IPS-18a (cell line): ENCODE measurements around the gene LIPM.

Experiments used
- H3K27ac ChIP-seq: one replicate; pipeline ENCODE4 v1.5.1; 2013; ENCODE audit warnings: low read length
- H3K27me3 ChIP-seq: one replicate; pipeline ENCODE4 v1.6.1; 2013; ENCODE audit warnings: mild to moderate bottlenecking, low read length; ENCODE audit not compliant: control insufficient read depth, insufficient read depth
- H3K36me3 ChIP-seq: one replicate; pipeline ENCODE4 v1.6.1; 2013; ENCODE audit warnings: low read depth, low read length; ENCODE audit not compliant: control insufficient read depth
- H3K4me1 ChIP-seq: one replicate; pipeline ENCODE4 v1.6.1; 2013; ENCODE audit warnings: low read depth, low read length; ENCODE audit not compliant: control insufficient read depth
- H3K4me3 ChIP-seq: one replicate; pipeline ENCODE4 v1.5.1; 2013; ENCODE audit warnings: low read length
- H3K9ac ChIP-seq: one replicate; pipeline ENCODE4 v1.6.1; 2013; ENCODE audit warnings: mild to moderate bottlenecking, low read length, moderate library complexity
- H3K9me3 ChIP-seq: one replicate; pipeline ENCODE4 v1.6.1; 2013; ENCODE audit warnings: low read depth, low read length; ENCODE audit not compliant: control insufficient read depth

LIPM gene

GRCh38 chr10:88841316-88842111 lies 39.0 kb downstream of the LIPM start:
- H3K4me3 ChIP-seq, result no peak overlapping the region
- H3K9me3 ChIP-seq, result no peaks in the 10 kb centered on the region
- H3K9ac ChIP-seq, result no peak overlapping the region
- no peaks in the 10 kb centered on the region for H3K27me3 ChIP-seq
- no peaks in the 10 kb centered on the region for H3K36me3 ChIP-seq
- no peak overlapping the region for H3K27ac ChIP-seq
- peaks cover under 1% of the 10 kb centered on the region for H3K4me1 ChIP-seq

- Histone ChIP-seq H3K4me1 (peaks cover 5% of the 10 kb centered on the region), H3K36me3 (no peaks in the 10 kb centered on the region), H3K4me3 (no peak overlapping the region), H3K9ac (no peak overlapping the region), H3K27me3 (no peaks in the 10 kb centered on the region), H3K9me3 (no peaks in the 10 kb centered on the region), H3K27ac (no peak overlapping the region)
Measured at GRCh38 chr10:88843171-88843570, 40.6 kb downstream of the LIPM start.

GRCh38 chr10:88848499-88848898 lies 46.0 kb downstream of the LIPM start:
- no peaks in the 10 kb centered on the region for H3K27me3 ChIP-seq
- no peaks in the 10 kb centered on the region for H3K36me3 ChIP-seq
- H3K9ac ChIP-seq, result no peak overlapping the region
- peaks cover 25% of the 10 kb centered on the region for H3K4me1 ChIP-seq
- no peak overlapping the region for H3K27ac ChIP-seq
- H3K4me3 ChIP-seq, result no peak overlapping the region
- H3K9me3 ChIP-seq, result no peaks in the 10 kb centered on the region

- no peak overlapping the region for H3K27ac ChIP-seq
- no peak overlapping the region for H3K4me3 ChIP-seq
- no peaks in the 10 kb centered on the region for H3K36me3 ChIP-seq
- H3K4me1 ChIP-seq, result peaks cover 27% of the 10 kb centered on the region
- H3K9ac ChIP-seq, result no peak overlapping the region
- H3K9me3 ChIP-seq, result no peaks in the 10 kb centered on the region
- H3K27me3 ChIP-seq, result no peaks in the 10 kb centered on the region
Measured at GRCh38 chr10:88849234-88849633, 46.7 kb downstream of the LIPM start.

- H3K4me3 ChIP-seq, result no peak overlapping the region
- H3K27ac ChIP-seq, result no peak overlapping the region
- H3K36me3 ChIP-seq, result no peaks in the 10 kb centered on the region
- H3K9ac ChIP-seq, result no peak overlapping the region
- peaks cover 27% of the 10 kb centered on the region for H3K4me1 ChIP-seq
- H3K27me3 ChIP-seq, result no peaks in the 10 kb centered on the region
- H3K9me3 ChIP-seq, result no peaks in the 10 kb centered on the region
Measured at GRCh38 chr10:88850712-88851111, 48.2 kb downstream of the LIPM start.

GRCh38 chr10:88851706-88852105 lies 49.2 kb downstream of the LIPM start, which contains the start of gene ANKRD22:
Gene ANKRD22 (minus strand): TSS chr10:88851844. CDS start chr10:88851607, 237 bp downstream.
- H3K4me3 ChIP-seq, result no peak within 1 kb of the TSS
- no peak within 1 kb of the TSS for H3K9ac ChIP-seq
- H3K36me3 ChIP-seq, result no peaks in the 10 kb centered on the region
- H3K27me3 ChIP-seq, result no peaks in the 10 kb centered on the region
- H3K27ac ChIP-seq, result no peak within 1 kb of the TSS
- peaks cover 25% of the 10 kb centered on the region for H3K4me1 ChIP-seq
- no peaks in the 10 kb centered on the region for H3K9me3 ChIP-seq

GRCh38 chr10:88852327-88852726 lies 49.8 kb downstream of the LIPM start:
- Histone ChIP-seq H3K4me3 (no peak overlapping the region), H3K27me3 (no peaks in the 10 kb centered on the region), H3K4me1 (peaks cover 22% of the 10 kb centered on the region), H3K9ac (no peak overlapping the region), H3K9me3 (no peaks in the 10 kb centered on the region), H3K36me3 (no peaks in the 10 kb centered on the region), H3K27ac (no peak overlapping the region)

- H3K4me1 ChIP-seq, result peaks cover 22% of the 10 kb centered on the region
- H3K9ac ChIP-seq, result no peak overlapping the region
- H3K27me3 ChIP-seq, result no peaks in the 10 kb centered on the region
- H3K9me3 ChIP-seq, result no peaks in the 10 kb centered on the region
- H3K4me3 ChIP-seq, result no peak overlapping the region
- H3K27ac ChIP-seq, result no peak overlapping the region
- no peaks in the 10 kb centered on the region for H3K36me3 ChIP-seq
Measured at GRCh38 chr10:88853155-88853881, 50.8 kb downstream of the LIPM start.

- Histone ChIP-seq H3K27me3 (no peaks in the 10 kb centered on the region), H3K36me3 (no peaks in the 10 kb centered on the region), H3K4me1 (peaks cover 22% of the 10 kb centered on the region), H3K27ac (no peak overlapping the region), H3K9ac (no peak overlapping the region), H3K9me3 (no peaks in the 10 kb centered on the region), H3K4me3 (no peak overlapping the region)
Measured at GRCh38 chr10:88854684-88855083, 52.2 kb downstream of the LIPM start.

GRCh38 chr10:88857831-88858230 lies 55.3 kb downstream of the LIPM start:
- no peak overlapping the region for H3K4me3 ChIP-seq
- H3K4me1 ChIP-seq, result peaks cover 6% of the 10 kb centered on the region
- H3K9me3 ChIP-seq, result no peaks in the 10 kb centered on the region
- H3K27me3 ChIP-seq, result no peaks in the 10 kb centered on the region
- H3K9ac ChIP-seq, result no peak overlapping the region
- no peaks in the 10 kb centered on the region for H3K36me3 ChIP-seq
- no peak overlapping the region for H3K27ac ChIP-seq

- no peak overlapping the region for H3K9ac ChIP-seq
- no peaks in the 10 kb centered on the region for H3K9me3 ChIP-seq
- H3K27me3 ChIP-seq, result no peaks in the 10 kb centered on the region
- no peaks in the 10 kb centered on the region for H3K36me3 ChIP-seq
- no peak overlapping the region for H3K4me3 ChIP-seq
- H3K27ac ChIP-seq, result no peak overlapping the region
- peaks cover 2% of the 10 kb centered on the region for H3K4me1 ChIP-seq
Measured at GRCh38 chr10:88858491-88858890, 56.0 kb downstream of the LIPM start.
